KMS-11 (cell line): ENCODE results near the gene HLA-DPA1.

ENCODE experiments used
- H2AFZ ChIP-seq: fragments of 200-600 bp; sonication (generic); 2 replicates; pipeline ENCODE4 v1.6.1; 2016; ENCODE audit warnings: antibody characterized with exemption, mixed run types, low read depth
- H3K27ac ChIP-seq: fragments of 200-600 bp; sonication (generic); 2 replicates; pipeline ENCODE4 v1.6.1; 2016; ENCODE audit warnings: mild to moderate bottlenecking, mixed run types
- H3K27me3 ChIP-seq: fragments of 200-600 bp; sonication (generic); 2 replicates; pipeline ENCODE4 v1.6.1; 2017; ENCODE audit warnings: mild to moderate bottlenecking, low read depth, mixed run types, moderate library complexity; ENCODE audit not compliant: insufficient read depth
- H3K36me3 ChIP-seq: fragments of 200-600 bp; sonication (generic); 2 replicates; pipeline ENCODE4 v1.6.1; 2017; ENCODE audit warnings: mild to moderate bottlenecking, mixed run types; ENCODE audit not compliant: insufficient read depth
- H3K4me1 ChIP-seq: fragments of 200-600 bp; sonication (generic); 2 replicates; pipeline ENCODE4 v1.6.1; 2016; ENCODE audit warnings: mild to moderate bottlenecking, low read depth, mixed run types; ENCODE audit not compliant: poor library complexity, severe bottlenecking
- H3K4me2 ChIP-seq: fragments of 200-600 bp; sonication (generic); 2 replicates; pipeline ENCODE4 v1.7.0; 2016; ENCODE audit warnings: mild to moderate bottlenecking, mixed run types
- H3K4me3 ChIP-seq: fragments of 200-600 bp; sonication (generic); IDR thresholded peaks from 2 replicates; pipeline ENCODE4 v1.6.1; 2017; ENCODE audit warnings: low read depth, low read length, mixed read lengths; ENCODE audit not compliant: insufficient read depth
- H3K79me2 ChIP-seq: fragments of 200-600 bp; sonication (generic); 2 replicates; pipeline ENCODE4 v1.6.1; 2016; ENCODE audit warnings: low read depth, mixed run types; ENCODE audit not compliant: insufficient read depth
- H3K9ac ChIP-seq: fragments of 200-600 bp; sonication (generic); 2 replicates; pipeline ENCODE4 v1.6.1; 2016; ENCODE audit warnings: mild to moderate bottlenecking, mixed run types
- H4K20me1 ChIP-seq: fragments of 200-600 bp; sonication (generic); 2 replicates; pipeline ENCODE4 v1.6.1; 2016; ENCODE audit warnings: mild to moderate bottlenecking, mixed run types; ENCODE audit not compliant: insufficient read depth
- TF ChIP-seq, protein P1 (sequence below): fragments of 200-600 bp; sonication (generic); conservative IDR thresholded peaks from 2 replicates; pipeline ENCODE4 v1.6.1; 2017; ENCODE audit warnings: low read depth, mild to moderate bottlenecking, antibody characterized with exemption, low read length, moderate library complexity, mixed read lengths

Gene HLA-DPA1

DNA sequence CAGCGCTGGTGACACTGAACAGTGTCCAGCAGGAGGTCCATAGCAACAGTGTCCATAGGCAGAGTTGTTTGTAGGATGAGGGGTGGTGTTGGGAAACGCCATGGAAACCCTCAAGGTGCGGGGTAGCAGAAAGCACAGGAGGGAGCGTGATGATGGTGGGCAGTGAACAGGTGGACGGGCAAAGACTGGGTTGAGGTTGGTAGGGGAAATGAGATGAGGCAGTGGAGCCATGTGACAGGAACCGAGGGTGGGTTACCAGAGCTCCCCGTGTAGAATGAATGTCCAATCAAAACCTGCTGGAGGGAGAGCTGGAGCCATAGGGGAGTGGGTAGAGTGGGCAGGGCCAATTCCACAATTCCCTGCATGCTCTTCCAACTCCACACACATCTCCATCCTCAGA lies 40.3 kb upstream of the HLA-DPA1 start:
- Histone ChIP-seq H3K36me3 (no peaks in the 10 kb centered on the region), H3K4me3 (no peak overlapping the region), H3K4me1 (no peaks in the 10 kb centered on the region), H3K79me2 (no peaks in the 10 kb centered on the region), H3K4me2 (no peak overlapping the region), H4K20me1 (no peaks in the 10 kb centered on the region), H3K27me3 (no peaks in the 10 kb centered on the region; the same call in 1 of the 2 replicates), H3K27ac (no peak overlapping the region), H3K9ac (no peak overlapping the region), H2AFZ (no peak overlapping the region)
- TF ChIP-seq, protein P1, sequence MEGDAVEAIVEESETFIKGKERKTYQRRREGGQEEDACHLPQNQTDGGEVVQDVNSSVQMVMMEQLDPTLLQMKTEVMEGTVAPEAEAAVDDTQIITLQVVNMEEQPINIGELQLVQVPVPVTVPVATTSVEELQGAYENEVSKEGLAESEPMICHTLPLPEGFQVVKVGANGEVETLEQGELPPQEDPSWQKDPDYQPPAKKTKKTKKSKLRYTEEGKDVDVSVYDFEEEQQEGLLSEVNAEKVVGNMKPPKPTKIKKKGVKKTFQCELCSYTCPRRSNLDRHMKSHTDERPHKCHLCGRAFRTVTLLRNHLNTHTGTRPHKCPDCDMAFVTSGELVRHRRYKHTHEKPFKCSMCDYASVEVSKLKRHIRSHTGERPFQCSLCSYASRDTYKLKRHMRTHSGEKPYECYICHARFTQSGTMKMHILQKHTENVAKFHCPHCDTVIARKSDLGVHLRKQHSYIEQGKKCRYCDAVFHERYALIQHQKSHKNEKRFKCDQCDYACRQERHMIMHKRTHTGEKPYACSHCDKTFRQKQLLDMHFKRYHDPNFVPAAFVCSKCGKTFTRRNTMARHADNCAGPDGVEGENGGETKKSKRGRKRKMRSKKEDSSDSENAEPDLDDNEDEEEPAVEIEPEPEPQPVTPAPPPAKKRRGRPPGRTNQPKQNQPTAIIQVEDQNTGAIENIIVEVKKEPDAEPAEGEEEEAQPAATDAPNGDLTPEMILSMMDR, result no peak

DNA sequence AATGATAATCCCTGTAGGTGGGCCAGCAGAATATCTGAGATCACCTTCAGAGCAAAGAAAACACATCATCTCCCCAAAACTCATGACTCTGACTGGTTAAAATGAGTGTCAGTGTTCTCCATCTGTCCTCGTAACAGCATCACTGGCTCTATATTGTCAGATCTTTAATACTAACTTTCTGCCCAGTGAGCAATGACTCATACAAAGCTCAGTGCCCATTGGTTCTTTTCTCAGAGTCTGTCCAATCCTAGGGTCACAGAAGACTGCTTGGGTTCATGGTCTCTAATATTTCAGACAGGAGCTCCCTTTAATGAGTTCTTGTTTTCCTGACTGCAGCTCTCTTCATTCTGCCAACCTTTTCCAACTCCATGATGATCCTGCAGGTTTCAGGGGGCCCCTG lies 38.7 kb upstream of the HLA-DPA1 start:
- H2AFZ ChIP-seq, result no peak overlapping the region
- TF ChIP-seq, protein P1, result no peak
- no peak overlapping the region for H3K27ac ChIP-seq
- no peak overlapping the region for H3K4me2 ChIP-seq
- no peaks in the 10 kb centered on the region for H3K36me3 ChIP-seq
- H3K9ac ChIP-seq, result no peak overlapping the region
- H4K20me1 ChIP-seq, result no peaks in the 10 kb centered on the region
- H3K27me3 ChIP-seq, result no peaks in the 10 kb centered on the region
- H3K4me3 ChIP-seq, result no peak overlapping the region
- H3K79me2 ChIP-seq, result no peaks in the 10 kb centered on the region
- H3K4me1 ChIP-seq, result no peaks in the 10 kb centered on the region

DNA sequence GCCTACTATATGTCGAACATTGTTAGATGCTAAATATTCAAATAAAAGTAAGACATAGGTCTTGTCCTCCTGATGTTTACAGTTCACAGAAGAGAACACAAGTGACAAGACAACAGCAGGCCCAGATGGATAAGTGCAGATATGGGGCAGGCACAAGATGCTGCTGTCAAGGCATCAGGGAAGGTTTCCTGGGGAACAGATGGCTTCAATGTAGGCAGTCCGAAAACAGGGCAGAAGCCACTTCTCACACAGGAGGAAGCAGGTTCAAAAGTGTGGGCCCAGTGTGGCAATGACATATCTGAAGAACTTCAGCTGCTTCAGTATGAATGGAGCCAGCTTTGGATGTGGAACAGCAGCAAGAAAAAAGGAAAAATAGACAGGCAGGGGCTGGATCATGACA lies 34.9 kb upstream of the HLA-DPA1 start:
- TF ChIP-seq, protein P1, result no peak
- no peak overlapping the region for H3K27ac ChIP-seq
- no peaks in the 10 kb centered on the region for H3K36me3 ChIP-seq
- H3K4me1 ChIP-seq, result no peaks in the 10 kb centered on the region
- no peaks in the 10 kb centered on the region for H3K79me2 ChIP-seq
- no peak overlapping the region for H3K4me3 ChIP-seq
- H2AFZ ChIP-seq, result no peak overlapping the region
- H4K20me1 ChIP-seq, result no peaks in the 10 kb centered on the region
- no peak overlapping the region for H3K4me2 ChIP-seq
- no peaks in the 10 kb centered on the region for H3K27me3 ChIP-seq
- H3K9ac ChIP-seq, result no peak overlapping the region

DNA sequence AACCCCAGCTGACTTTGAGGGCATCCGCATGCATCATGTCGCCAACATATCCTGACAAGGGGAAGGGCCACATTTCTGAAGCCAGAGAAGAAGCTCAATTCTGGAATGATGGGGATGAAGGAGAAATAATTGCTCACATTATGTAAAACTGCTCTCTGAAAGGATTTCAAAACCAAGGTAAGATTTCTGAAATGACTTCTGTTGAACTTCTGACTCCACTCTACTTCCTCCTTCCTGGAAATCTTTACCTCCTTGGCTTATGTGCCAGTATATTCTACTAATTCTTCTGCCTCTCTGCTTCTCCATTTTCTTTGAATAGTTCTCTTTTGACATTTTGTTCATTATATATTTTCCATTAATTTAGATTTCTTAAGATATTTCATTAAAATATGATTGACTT lies 34.2 kb upstream of the HLA-DPA1 start:
- no peak overlapping the region for H2AFZ ChIP-seq
- H3K79me2 ChIP-seq, result no peaks in the 10 kb centered on the region
- no peak overlapping the region for H3K27ac ChIP-seq
- TF ChIP-seq, protein P1, result no peak
- H3K36me3 ChIP-seq, result no peaks in the 10 kb centered on the region
- no peaks in the 10 kb centered on the region for H3K4me1 ChIP-seq
- H3K9ac ChIP-seq, result no peak overlapping the region
- no peaks in the 10 kb centered on the region for H3K27me3 ChIP-seq
- no peak overlapping the region for H3K4me3 ChIP-seq
- H4K20me1 ChIP-seq, result no peaks in the 10 kb centered on the region
- no peak overlapping the region for H3K4me2 ChIP-seq
